HepG2 (cell line): Measurements from ENCODE around the gene ELL. TPM values are rescaled to one million over a fixed set of nuclear protein-coding genes. Genes with fewer than 3 reads are reported as not detected.

ENCODE experiments used
- AGO2 ChIP-seq: fragments of 200-400 bp; formaldehyde crosslinking; optimal IDR thresholded peaks from 2 replicates; pipeline ENCODE3; 2017; ENCODE audit warnings: mild to moderate bottlenecking, low read depth, low read length, moderate library complexity
- KDM2A ChIP-seq: sonication (generic); formaldehyde crosslinking; IDR thresholded peaks from 2 replicates; pipeline ENCODE4 v1.4.0; 2020; ENCODE audit warnings: low read depth, missing genetic modification reagents, borderline replicate concordance
- NFE2L1 ChIP-seq: sonication (generic); formaldehyde crosslinking; IDR thresholded peaks from 2 replicates; pipeline ENCODE4 v1.4.0; 2020; ENCODE audit warnings: missing genetic modification reagents, mild to moderate bottlenecking, borderline replicate concordance
- PBX2 ChIP-seq: IDR thresholded peaks from 2 replicates; pipeline ENCODE4 v1.6.1; 2016; ENCODE audit warnings: control low read depth
- PPARG ChIP-seq: conservative IDR thresholded peaks from 2 replicates; pipeline ENCODE4 v1.6.1; 2016; ENCODE audit warnings: missing biosample characterization, missing genetic modification reagents
- SMC3 ChIP-seq: IDR thresholded peaks from 2 replicates; pipeline ENCODE4 v1.6.1; 2011; ENCODE audit warnings: low read length, improper control_type of control experiment
- XRCC5 ChIP-seq: fragments of 200-400 bp; formaldehyde crosslinking; optimal IDR thresholded peaks from 2 replicates; pipeline ENCODE3; 2017; ENCODE audit warnings: mild to moderate bottlenecking, low read length
- YEATS2 ChIP-seq: sonication (generic); formaldehyde crosslinking; IDR thresholded peaks from 2 replicates; pipeline ENCODE4 v1.4.0; 2020; ENCODE audit warnings: missing genetic modification reagents, borderline replicate concordance
- ZNF232 ChIP-seq: sonication (generic); formaldehyde crosslinking; IDR thresholded peaks from 2 replicates; pipeline ENCODE4 v1.4.0; 2020; ENCODE audit warnings: missing genetic modification reagents, borderline replicate concordance
- ZNF75D ChIP-seq: sonication (generic); formaldehyde crosslinking; IDR thresholded peaks from 2 replicates; pipeline ENCODE4 v1.8.1; 2023; ENCODE audit warnings: missing genetic modification reagents, mild to moderate bottlenecking, borderline replicate concordance
- ZSCAN29 ChIP-seq: sonication (generic); formaldehyde crosslinking; conservative IDR thresholded peaks from 2 replicates; pipeline ENCODE4 v1.4.0; 2020; ENCODE audit warnings: mild to moderate bottlenecking, missing genetic modification reagents
- polyA plus RNA-seq, 8 experiments: library from polyadenylated mRNA; depleted of rRNA in 3 of 8; stranded (reverse) in 7 of 8; unstranded in 1 of 8; fragments of >200 nt; fragmentation: Illumina TruSeq in 4 of 8; extraction: Trizol in 4 of 8; gene quantifications; 2 replicates each; pipeline versions ENCODE4 v1.2.1 to v1.2.3, GENCODE V29; 2011 to 2016; ENCODE audit warnings: low read depth in 4 of 8, missing spikeins in 1 of 8, mixed read lengths in 1 of 8; ENCODE audit not compliant: insufficient read depth in 1 of 8
- total RNA-seq, 5 experiments: library from RNA; depleted of rRNA; stranded (reverse); fragments of >200 nt; fragmentation: Illumina TruSeq; extraction: Trizol; gene quantifications; 2 replicates each; pipeline ENCODE4 v1.2.3, GENCODE V29; 2016; ENCODE audit warnings: low read depth in 1 of 5
- TF ChIP-seq, protein P1 (sequence below): sonication (generic); formaldehyde crosslinking; IDR thresholded peaks from 2 replicates; pipeline ENCODE4 v1.5.1; 2020; ENCODE audit warnings: missing genetic modification reagents, mild to moderate bottlenecking, borderline replicate concordance

The ELL gene
- total and polyA plus RNA-seq, 2 of the 13 experiments (the other 11 are each of a cell fraction or from before 2014, with no cell fraction given): 3.7 to 5.4 TPM

DNA sequence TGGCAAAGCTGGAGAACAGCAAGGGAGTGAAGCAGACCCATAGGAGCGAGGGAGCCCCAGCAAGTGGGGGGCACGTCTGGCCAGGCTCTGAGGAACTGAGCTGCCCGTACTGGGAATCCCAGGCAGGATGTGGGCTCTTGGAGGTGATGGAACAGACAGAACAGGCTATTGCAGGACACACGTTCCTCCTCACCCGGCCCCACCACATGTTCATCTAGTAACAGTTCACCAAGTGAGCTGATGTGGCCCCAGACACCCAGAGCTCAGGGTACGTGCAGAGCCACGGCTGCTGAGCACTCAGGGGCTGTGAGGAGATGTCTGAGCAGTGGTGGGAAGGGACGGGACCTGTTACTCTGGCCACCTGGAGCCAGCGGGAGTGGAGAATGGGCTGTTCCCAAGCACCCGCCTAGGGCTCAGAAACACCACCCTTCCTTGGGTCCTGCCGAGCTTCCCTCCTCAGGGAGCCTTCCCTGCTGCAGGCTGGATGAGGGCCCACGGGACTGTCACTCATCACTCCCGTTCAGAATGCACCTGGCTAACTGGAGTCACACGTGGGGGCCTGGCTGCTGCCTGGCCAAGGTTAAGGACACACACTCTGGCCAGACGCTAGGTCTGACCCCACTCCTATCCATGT, 18.4 kb downstream of the ELL start (continued):
- TF ChIP-seq PBX2 (CRISPR knock-in tag) (no peak), ZNF75D (CRISPR knock-in tag) (no peak), ZSCAN29 (no peak), YEATS2 (CRISPR knock-in tag) (no peak), NFE2L1 (no peak), SMC3 (no peak), PPARG (CRISPR knock-in tag) (no peak), XRCC5 (no peak), KDM2A (CRISPR knock-in tag) (no peak), AGO2 (peak; percentile 24), ZNF232 (CRISPR knock-in tag) (0 out of 2 replicates have a peak, but pooled peaks have one; percentile 32)
- TF ChIP-seq, protein P1, sequence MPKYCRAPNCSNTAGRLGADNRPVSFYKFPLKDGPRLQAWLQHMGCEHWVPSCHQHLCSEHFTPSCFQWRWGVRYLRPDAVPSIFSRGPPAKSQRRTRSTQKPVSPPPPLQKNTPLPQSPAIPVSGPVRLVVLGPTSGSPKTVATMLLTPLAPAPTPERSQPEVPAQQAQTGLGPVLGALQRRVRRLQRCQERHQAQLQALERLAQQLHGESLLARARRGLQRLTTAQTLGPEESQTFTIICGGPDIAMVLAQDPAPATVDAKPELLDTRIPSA: 0 out of 2 replicates have a peak, but pooled peaks have one; percentile 38
- TF ChIP-seq, all 625 proteins: peak for 9
